WTC11 (cell line): ENCODE results near the gene GPATCH3.

ENCODE experiments used
- AFF4 ChIP-seq: sonication (generic); formaldehyde crosslinking; IDR thresholded peaks from 2 replicates; pipeline ENCODE4 v1.8.1; 2023; ENCODE audit warnings: mild to moderate bottlenecking, missing genetic modification reagents, borderline replicate concordance
- ARID4B ChIP-seq: sonication (generic); formaldehyde crosslinking; IDR thresholded peaks from 2 replicates; pipeline ENCODE4 v1.8.0; 2023; ENCODE audit warnings: missing genetic modification reagents, mild to moderate bottlenecking, borderline replicate concordance
- CDX4 ChIP-seq: fragments of 250-450 bp; sonication (Bioruptor Pico); IDR thresholded peaks from 2 replicates; pipeline ENCODE4 v1.9.0; 2021; ENCODE audit warnings: moderate library complexity, mild to moderate bottlenecking, inconsistent platforms, borderline replicate concordance
- CTCF ChIP-seq: fragments of 200-600 bp; IDR thresholded peaks from 2 replicates; pipeline ENCODE4 v1.8.0; 2022; ENCODE audit warnings: antibody characterized with exemption
- ELF4 ChIP-seq: sonication (generic); formaldehyde crosslinking; IDR thresholded peaks from 2 replicates; pipeline ENCODE4 v1.8.1; 2022; ENCODE audit warnings: low read depth, mild to moderate bottlenecking, moderate library complexity, missing genetic modification reagents
- FOXP1 ChIP-seq: sonication (generic); formaldehyde crosslinking; IDR thresholded peaks from 2 replicates; pipeline ENCODE4 v1.8.0; 2022; ENCODE audit warnings: missing genetic modification reagents, mild to moderate bottlenecking, moderate library complexity, borderline replicate concordance
- FOXP4 ChIP-seq: sonication (generic); formaldehyde crosslinking; IDR thresholded peaks from 2 replicates; pipeline ENCODE4 v1.8.0; 2022; ENCODE audit warnings: mild to moderate bottlenecking, missing genetic modification reagents
- KAT7 ChIP-seq: sonication (generic); formaldehyde crosslinking; IDR thresholded peaks from 2 replicates; pipeline ENCODE4 v1.8.1; 2023; ENCODE audit warnings: missing genetic modification reagents, mild to moderate bottlenecking, borderline replicate concordance
- MXD4 ChIP-seq: fragments of 250-450 bp; sonication (Bioruptor Pico); IDR thresholded peaks from 2 replicates; pipeline ENCODE4 v1.8.0; 2021; ENCODE audit warnings: mild to moderate bottlenecking, moderate library complexity, borderline replicate concordance
- NR2C2 ChIP-seq: sonication (generic); formaldehyde crosslinking; IDR thresholded peaks from 2 replicates; pipeline ENCODE4 v1.8.0; 2022; ENCODE audit warnings: mild to moderate bottlenecking, missing genetic modification reagents
- RORB ChIP-seq: fragments of 250-450 bp; sonication (Bioruptor Pico); IDR thresholded peaks from 2 replicates; pipeline ENCODE4 v1.9.0; 2021; ENCODE audit warnings: mild to moderate bottlenecking
- USF2 ChIP-seq: sonication (generic); formaldehyde crosslinking; IDR thresholded peaks from 2 replicates; pipeline ENCODE4 v1.8.1; 2023; ENCODE audit warnings: mild to moderate bottlenecking, missing genetic modification reagents, moderate library complexity
- ZNF423 ChIP-seq: fragments of 250-450 bp; sonication (Bioruptor Pico); IDR thresholded peaks from 2 replicates; pipeline ENCODE4 v2.1.2; 2022; ENCODE audit warnings: mild to moderate bottlenecking, moderate library complexity
- ZSCAN18 ChIP-seq: fragments of 250-450 bp; sonication (Bioruptor Pico); IDR thresholded peaks from 2 replicates; pipeline ENCODE4 v2.1.2; 2022; ENCODE audit warnings: mild to moderate bottlenecking, moderate library complexity

GRCh38 chr1:26900001-26900814, at the start of gene GPATCH3:
- TF ChIP-seq AFF4 (no peak), ZNF423 (no peak), CTCF (no peak), FOXP4 (CRISPR knock-in tag) (no peak), NR2C2 (no peak), ELF4 (CRISPR knock-in tag) (no peak), ZSCAN18 (CRISPR knock-in tag) (no peak), RORB (no peak), FOXP1 (CRISPR knock-in tag) (peak; percentile 49; the same call in 1 of the 2 replicates), CDX4 (CRISPR knock-in tag) (no peak), MXD4 (no peak), USF2 (CRISPR knock-in tag) (peak; percentile 99), KAT7 (CRISPR knock-in tag) (no peak), ARID4B (CRISPR knock-in tag) (peak; percentile 83; the same call in 1 of the 2 replicates)
